GM12878 (cell line): ENCODE data around the gene CDC7.

Source experiments
- ATF3 ChIP-seq: IDR thresholded peaks from 2 replicates; pipeline ENCODE4 v1.6.1; 2011; ENCODE audit warnings: low read depth, mild to moderate bottlenecking, low read length, moderate library complexity, borderline replicate concordance; ENCODE audit errors: extremely low read depth
- CTCF ChIP-seq, 3 experiments: IDR thresholded peaks in 2 of 3; conservative IDR thresholded peaks in 1 of 3; 2 replicates each; pipeline ENCODE4 v1.5.1; 2011; ENCODE audit warnings: low read depth in 3 of 3, low read length in 3 of 3, mild to moderate bottlenecking in 3 of 3, control low read depth in 2 of 3, moderate library complexity in 2 of 3, inconsistent platforms in 1 of 3, mixed read lengths in 1 of 3; ENCODE audit not compliant: control insufficient read depth in 2 of 3, insufficient read depth in 1 of 3; ENCODE audit errors: extremely low read depth in 1 of 3
- E4F1 ChIP-seq: fragments of 450-650 bp; IDR thresholded peaks from 2 replicates; pipeline ENCODE4 v1.6.1; 2018; ENCODE audit warnings: borderline replicate concordance, mild to moderate bottlenecking; ENCODE audit not compliant: partially characterized antibody
- EZH2 ChIP-seq: IDR thresholded peaks from 2 replicates; pipeline ENCODE4 v1.6.1; 2012; ENCODE audit warnings: low read depth, mild to moderate bottlenecking, control low read depth, inconsistent platforms, low read length, borderline replicate concordance; ENCODE audit not compliant: control insufficient read depth
- MXI1 ChIP-seq: fragments of 150-350 bp; IDR thresholded peaks from 2 replicates; pipeline ENCODE4 v1.6.1; 2011; ENCODE audit warnings: low read depth, mild to moderate bottlenecking, inconsistent platforms, low read length, improper control_type of control experiment
- RELA ChIP-seq: fragments of 450-650 bp; IDR thresholded peaks from 2 replicates; pipeline ENCODE4 v1.8.0; 2014; ENCODE audit warnings: borderline replicate concordance; ENCODE audit not compliant: partially characterized antibody
- SUZ12 ChIP-seq: fragments of 200-600 bp; sonication (generic); IDR thresholded peaks from one replicate; pipeline ENCODE4 v1.6.1; 2018; ENCODE audit warnings: antibody characterized with exemption, mild to moderate bottlenecking; ENCODE audit not compliant: unreplicated experiment
- USF1 ChIP-seq: IDR thresholded peaks from 2 replicates; pipeline ENCODE4 v1.6.1; 2011; ENCODE audit warnings: borderline replicate concordance, low read depth, mild to moderate bottlenecking, moderate library complexity, mixed read lengths, low read length; ENCODE audit not compliant: insufficient read depth; ENCODE audit errors: extremely low read length

GRCh38 chr1:91556556-91556955 lies 55.9 kb downstream of the CDC7 start:
- TF ChIP-seq SUZ12 (no peak), USF1 (no peak), E4F1 (no peak), MXI1 (no peak), CTCF (IDR thresholded peaks at IDR 0.05 in 2 of 3, conservative IDR thresholded peaks at IDR 0.05 in 1 of 3; ENCODE audit: control insufficient read depth in 2 of 3, extremely low read depth in 1 of 3, insufficient read depth in 1 of 3, low read depth in 3 of 3, low read length in 3 of 3) (no peak), EZH2 (no peak), RELA (no peak), ATF3 (no peak)
